Panc1 (cell line): ENCODE data around the gene MS4A18.

Experiments
- SIN3A ChIP-seq: IDR thresholded peaks from 2 replicates; pipeline ENCODE4 v1.6.1; 2012; ENCODE audit warnings: low read depth, mild to moderate bottlenecking, low read length, moderate library complexity, borderline replicate concordance; ENCODE audit not compliant: insufficient read depth
- TF ChIP-seq, protein P1 (sequence below): fragments of 450-650 bp; IDR thresholded peaks from 2 replicates; pipeline ENCODE4 v1.5.1; 2017; ENCODE audit warnings: mild to moderate bottlenecking

DNA sequence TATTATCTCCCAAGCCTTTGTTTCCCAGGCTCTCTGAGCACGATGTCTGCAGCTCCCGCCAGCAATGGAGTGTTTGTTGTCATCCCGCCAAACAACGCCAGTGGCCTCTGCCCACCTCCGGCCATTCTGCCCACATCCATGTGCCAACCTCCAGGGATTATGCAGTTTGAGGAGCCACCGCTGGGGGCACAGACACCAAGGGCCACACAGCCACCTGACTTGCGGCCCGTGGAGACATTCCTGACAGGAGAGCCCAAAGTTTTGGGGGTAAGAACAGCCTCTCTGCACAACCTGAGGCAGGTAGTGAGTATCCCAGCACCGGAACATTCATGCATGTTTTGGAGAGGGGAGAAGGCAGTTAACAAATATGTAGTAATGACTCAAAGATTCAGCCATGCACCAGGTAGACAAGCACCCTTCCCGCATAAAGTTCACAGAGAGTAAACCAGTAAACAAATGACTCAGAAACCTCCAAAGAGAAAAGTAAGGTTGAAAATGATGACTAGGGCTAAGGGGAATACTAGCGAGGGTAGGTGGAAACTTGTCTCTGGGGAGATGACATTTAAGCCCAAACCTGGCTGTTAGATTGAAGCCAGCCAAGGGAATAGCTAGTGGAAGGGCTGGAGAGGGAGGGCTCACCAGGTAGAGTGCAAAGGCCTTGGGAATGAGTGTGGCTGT, 39.3 kb downstream of the MS4A18 start:
- TF ChIP-seq, protein P1, sequence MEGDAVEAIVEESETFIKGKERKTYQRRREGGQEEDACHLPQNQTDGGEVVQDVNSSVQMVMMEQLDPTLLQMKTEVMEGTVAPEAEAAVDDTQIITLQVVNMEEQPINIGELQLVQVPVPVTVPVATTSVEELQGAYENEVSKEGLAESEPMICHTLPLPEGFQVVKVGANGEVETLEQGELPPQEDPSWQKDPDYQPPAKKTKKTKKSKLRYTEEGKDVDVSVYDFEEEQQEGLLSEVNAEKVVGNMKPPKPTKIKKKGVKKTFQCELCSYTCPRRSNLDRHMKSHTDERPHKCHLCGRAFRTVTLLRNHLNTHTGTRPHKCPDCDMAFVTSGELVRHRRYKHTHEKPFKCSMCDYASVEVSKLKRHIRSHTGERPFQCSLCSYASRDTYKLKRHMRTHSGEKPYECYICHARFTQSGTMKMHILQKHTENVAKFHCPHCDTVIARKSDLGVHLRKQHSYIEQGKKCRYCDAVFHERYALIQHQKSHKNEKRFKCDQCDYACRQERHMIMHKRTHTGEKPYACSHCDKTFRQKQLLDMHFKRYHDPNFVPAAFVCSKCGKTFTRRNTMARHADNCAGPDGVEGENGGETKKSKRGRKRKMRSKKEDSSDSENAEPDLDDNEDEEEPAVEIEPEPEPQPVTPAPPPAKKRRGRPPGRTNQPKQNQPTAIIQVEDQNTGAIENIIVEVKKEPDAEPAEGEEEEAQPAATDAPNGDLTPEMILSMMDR, result no peak
- no peak for TF ChIP-seq SIN3A
